K562 (cell line): ENCODE measurements around the gene TMEM132D. TPM values are rescaled to one million over a fixed set of nuclear protein-coding genes. Genes with fewer than 3 reads are reported as not detected.

Source experiments
- ATAC-seq: fragments of 200-7000 bp; cut with Tn5 transposase; 3 replicates; pipeline ENCODE4 v1.9.1; 2020; ENCODE audit warnings: moderate library complexity
- BruUV-seq: library from RNA; stranded (reverse); fragments of 400-500 nt; replicated peaks from 2 replicates; lab custom pipeline; 2021; lab: Mats Ljungman, UMichigan
- CTCF ChIA-PET: fragments of 300-600 bp; formaldehyde crosslinking; extraction: SDS; loops from one replicate; lab custom pipeline; 2021; ENCODE audit warnings: low intra/inter-chr PET ratio; lab: Yijun Ruan, JAX
- POLR2A ChIA-PET: fragments of 300-600, 350-650 bp; sonication (Branson Sonifier 250); formaldehyde crosslinking; extraction: SDS; loops from one replicate; lab custom pipeline; 2021; ENCODE audit warnings: antibody characterized with exemption, inconsistent platforms; lab: Yijun Ruan, JAX
- DNase-seq, 4 experiments: peaks; one replicate each; pipeline versions ENCODE4 v3.0.0 to v3.0.0-alpha.2; 2011 to 2018; ENCODE audit warnings: low spot score in 3 of 4, mixed read lengths in 3 of 4; ENCODE audit errors: extremely low read depth in 1 of 4
- FAIRE-seq: peaks from 2 replicates; lab custom pipeline; 2011; peaks lifted over from hg19 to GRCh38; lab: Jason Lieb, UNC
- H2AFZ ChIP-seq: 2 replicates; pipeline ENCODE4 v1.6.0; 2011; ENCODE audit warnings: low read depth, low read length, control low read depth, inconsistent platforms
- H3K27ac ChIP-seq: fragments of 200-600 bp; 3 replicates; pipeline ENCODE4 v1.8.0; 2011; ENCODE audit warnings: low read depth, mild to moderate bottlenecking, control low read depth, inconsistent platforms, low read length, moderate library complexity, mixed read lengths; ENCODE audit errors: extremely low read depth
- H3K27me3 ChIP-seq, 2 experiments: fragments of 300-600 bp in 1 of 2; 2 replicates in 1 of 2; 3 replicates in 1 of 2; pipeline versions ENCODE4 v1.6.0 to v1.8.0; 2011; ENCODE audit warnings: inconsistent platforms in 2 of 2, low read length in 2 of 2, mild to moderate bottlenecking in 1 of 2, mixed read lengths in 1 of 2, moderate library complexity in 1 of 2; ENCODE audit not compliant: control insufficient read depth in 2 of 2, insufficient read depth in 2 of 2
- H3K36me3 ChIP-seq: fragments of 300-600 bp; 3 replicates; pipeline ENCODE4 v1.8.0; 2011; ENCODE audit warnings: mild to moderate bottlenecking, low read length, inconsistent platforms; ENCODE audit not compliant: control insufficient read depth, insufficient read depth
- H3K4me1 ChIP-seq, 2 experiments: fragments of 200-600 bp in 1 of 2; replicated peaks in 1 of 2; 2 replicates in 1 of 2; 3 replicates in 1 of 2; pipeline versions ENCODE4 v1.5.1 to v1.8.0; 2011; ENCODE audit warnings: inconsistent platforms in 2 of 2, low read length in 2 of 2, mild to moderate bottlenecking in 1 of 2, mixed read lengths in 1 of 2, moderate library complexity in 1 of 2; ENCODE audit not compliant: control insufficient read depth in 2 of 2, insufficient read depth in 2 of 2
- H3K4me2 ChIP-seq: 2 replicates; pipeline ENCODE4 v1.6.1; 2011; ENCODE audit warnings: low read length, control low read depth, inconsistent platforms, mixed read lengths; ENCODE audit not compliant: insufficient read depth
- H3K4me3 ChIP-seq: fragments of 200-600 bp; sonication (generic), shearing (Covaris generic); 2 replicates; pipeline ENCODE4 v1.5.1; 2016; ENCODE audit warnings: control low read depth, inconsistent platforms
- H3K79me2 ChIP-seq: fragments of 200-600 bp; 3 replicates; pipeline ENCODE4 v1.8.0; 2011; ENCODE audit warnings: low read length, inconsistent platforms; ENCODE audit not compliant: control insufficient read depth, insufficient read depth
- H3K9ac ChIP-seq, 2 experiments: 2 replicates each; pipeline versions ENCODE4 v1.6.0 to v1.6.1; 2011; ENCODE audit warnings: low read depth in 2 of 2, low read length in 2 of 2, control low read depth in 1 of 2, inconsistent platforms in 1 of 2, mild to moderate bottlenecking in 1 of 2, mixed read lengths in 1 of 2; ENCODE audit not compliant: insufficient read depth in 1 of 2
- H3K9me1 ChIP-seq: one replicate; pipeline ENCODE4 v1.6.0; 2011; ENCODE audit warnings: inconsistent platforms, mild to moderate bottlenecking, low read length, moderate library complexity; ENCODE audit not compliant: control insufficient read depth, insufficient read depth
- H3K9me3 ChIP-seq: replicated peaks from 2 replicates; pipeline ENCODE4 v1.5.1; 2011; ENCODE audit warnings: low read depth, low read length, inconsistent platforms; ENCODE audit not compliant: control insufficient read depth, insufficient read depth
- H4K20me1 ChIP-seq: replicated peaks from 2 replicates; pipeline ENCODE4 v1.6.1; 2011; ENCODE audit warnings: low read length, inconsistent platforms, mixed read lengths; ENCODE audit not compliant: control insufficient read depth, insufficient read depth
- HES1 ChIP-seq: fragments of 450-650 bp; IDR thresholded peaks from 2 replicates; pipeline ENCODE4 v1.6.1; 2016; ENCODE audit warnings: low read depth, mild to moderate bottlenecking, moderate library complexity
- LARP7 ChIP-seq: fragments of 450-650 bp; IDR thresholded peaks from 2 replicates; pipeline ENCODE4 v1.6.1; 2016
- MAZ ChIP-seq, 2 experiments: fragments of 450-650 bp in 1 of 2; sonication (generic) in 1 of 2; formaldehyde crosslinking; IDR thresholded peaks in 1 of 2; conservative IDR thresholded peaks in 1 of 2; 2 replicates each; pipeline versions ENCODE4 v1.4.0 to v1.5.0; 2020; ENCODE audit warnings: mild to moderate bottlenecking in 1 of 2, missing genetic modification reagents in 1 of 2
- NR3C1 ChIP-seq: sonication (generic); formaldehyde crosslinking; IDR thresholded peaks from 2 replicates; pipeline ENCODE4 v1.8.1; 2022; ENCODE audit warnings: missing genetic modification reagents
- RBM22 ChIP-seq: fragments of 200-400 bp; formaldehyde crosslinking; IDR thresholded peaks from 2 replicates; pipeline ENCODE4 v1.6.1; 2018; ENCODE audit warnings: low read length, low read depth; ENCODE audit not compliant: poor library complexity, severe bottlenecking
- WGBS: fragments of 100-300 bp; shearing (Covaris generic); methylation state at CpG from one replicate; pipeline ENCODE4 v1.1.6; 2016; ENCODE audit warnings: low coverage, mixed read lengths; ENCODE audit not compliant: insufficient coverage; ENCODE audit errors: missing lambda C conversion rate; 5-methylcytosine and 5-hydroxymethylcytosine counted together
- in situ Hi-C: fragments of 300-500 bp; cut with MboI; formaldehyde crosslinking; loops from 4 replicates; pipeline ENCODE4 v1.15.0; 2018; ENCODE audit warnings: inconsistent platforms, mixed read lengths
- intact Hi-C: fragments of 100-400 bp; cut with micrococcal nuclease; formaldehyde crosslinking; loops from 2 replicates; pipeline ENCODE4 v1.14.2; 2022
- polyA plus RNA-seq, 8 experiments: library from polyadenylated mRNA; depleted of rRNA in 4 of 8; stranded (reverse) in 5 of 8; unstranded in 3 of 8; fragments of >200 nt; fragmentation: Nextera tagmentation in 2 of 8; fragmentation: Illumina TruSeq in 1 of 8; extraction: Ambion mirVana in 2 of 8; extraction: Trizol in 1 of 8; gene quantifications; 2 replicates each; pipeline versions ENCODE4 v1.2.1 to v1.2.3, GENCODE V29; 2011 to 2014; ENCODE audit warnings: inconsistent platforms in 1 of 8, missing spikeins in 1 of 8
- total RNA-seq, 7 experiments: library from RNA; depleted of rRNA in 6 of 7; stranded (reverse); fragments of >200 nt in 6 of 7; fragmentation: Illumina TruSeq in 2 of 7; extraction: Trizol in 2 of 7; gene quantifications; 2 replicates each; pipeline versions ENCODE4 v1.2.1 to v1.2.3, GENCODE V29; 2011 to 2021; ENCODE audit warnings: low replicate concordance in 1 of 7
- TF ChIP-seq, protein P1 (sequence below), 2 experiments: fragments of 450-650 bp; IDR thresholded peaks; 2 replicates each; pipeline ENCODE4 v1.6.1; 2016; ENCODE audit warnings: mild to moderate bottlenecking in 2 of 2, borderline replicate concordance in 1 of 2, low read depth in 1 of 2, moderate library complexity in 1 of 2
- TF ChIP-seq, protein P2 (sequence below): IDR thresholded peaks from 2 replicates; pipeline ENCODE4 v1.6.1; 2016; ENCODE audit warnings: missing genetic modification characterization, missing compliant biosample characterization
- TF ChIP-seq, protein P3 (sequence below): fragments of 450-650 bp; conservative IDR thresholded peaks from 2 replicates; pipeline ENCODE4 v1.6.1; 2016; ENCODE audit warnings: missing genetic modification characterization, low read depth, mild to moderate bottlenecking, control low read depth, missing compliant biosample characterization

Gene TMEM132D
- total and polyA plus RNA-seq, 9 of the 15 experiments (the other 6 are each of a cell fraction or from before 2014, with no cell fraction given), result not detected

DNA sequence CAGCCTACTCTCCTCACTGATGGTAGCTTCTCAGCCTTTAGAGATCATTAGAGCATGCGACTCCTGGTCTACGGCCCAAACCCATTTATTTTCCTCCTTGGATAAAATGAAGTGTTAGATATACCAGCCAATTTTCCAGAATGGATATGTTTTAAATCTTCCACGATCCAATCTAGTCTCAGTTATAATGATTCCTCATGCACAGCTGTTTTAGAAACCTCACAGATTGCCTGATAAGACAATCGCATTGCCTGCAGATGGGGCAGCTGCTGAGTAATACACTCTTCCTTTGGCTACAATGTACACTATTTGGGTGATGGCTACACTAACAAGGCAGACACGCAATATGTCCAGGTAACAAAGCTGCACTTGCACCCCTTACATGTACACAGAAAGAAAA is 823.4 kb downstream of the TMEM132D start (continued):
- TF ChIP-seq, protein P1, sequence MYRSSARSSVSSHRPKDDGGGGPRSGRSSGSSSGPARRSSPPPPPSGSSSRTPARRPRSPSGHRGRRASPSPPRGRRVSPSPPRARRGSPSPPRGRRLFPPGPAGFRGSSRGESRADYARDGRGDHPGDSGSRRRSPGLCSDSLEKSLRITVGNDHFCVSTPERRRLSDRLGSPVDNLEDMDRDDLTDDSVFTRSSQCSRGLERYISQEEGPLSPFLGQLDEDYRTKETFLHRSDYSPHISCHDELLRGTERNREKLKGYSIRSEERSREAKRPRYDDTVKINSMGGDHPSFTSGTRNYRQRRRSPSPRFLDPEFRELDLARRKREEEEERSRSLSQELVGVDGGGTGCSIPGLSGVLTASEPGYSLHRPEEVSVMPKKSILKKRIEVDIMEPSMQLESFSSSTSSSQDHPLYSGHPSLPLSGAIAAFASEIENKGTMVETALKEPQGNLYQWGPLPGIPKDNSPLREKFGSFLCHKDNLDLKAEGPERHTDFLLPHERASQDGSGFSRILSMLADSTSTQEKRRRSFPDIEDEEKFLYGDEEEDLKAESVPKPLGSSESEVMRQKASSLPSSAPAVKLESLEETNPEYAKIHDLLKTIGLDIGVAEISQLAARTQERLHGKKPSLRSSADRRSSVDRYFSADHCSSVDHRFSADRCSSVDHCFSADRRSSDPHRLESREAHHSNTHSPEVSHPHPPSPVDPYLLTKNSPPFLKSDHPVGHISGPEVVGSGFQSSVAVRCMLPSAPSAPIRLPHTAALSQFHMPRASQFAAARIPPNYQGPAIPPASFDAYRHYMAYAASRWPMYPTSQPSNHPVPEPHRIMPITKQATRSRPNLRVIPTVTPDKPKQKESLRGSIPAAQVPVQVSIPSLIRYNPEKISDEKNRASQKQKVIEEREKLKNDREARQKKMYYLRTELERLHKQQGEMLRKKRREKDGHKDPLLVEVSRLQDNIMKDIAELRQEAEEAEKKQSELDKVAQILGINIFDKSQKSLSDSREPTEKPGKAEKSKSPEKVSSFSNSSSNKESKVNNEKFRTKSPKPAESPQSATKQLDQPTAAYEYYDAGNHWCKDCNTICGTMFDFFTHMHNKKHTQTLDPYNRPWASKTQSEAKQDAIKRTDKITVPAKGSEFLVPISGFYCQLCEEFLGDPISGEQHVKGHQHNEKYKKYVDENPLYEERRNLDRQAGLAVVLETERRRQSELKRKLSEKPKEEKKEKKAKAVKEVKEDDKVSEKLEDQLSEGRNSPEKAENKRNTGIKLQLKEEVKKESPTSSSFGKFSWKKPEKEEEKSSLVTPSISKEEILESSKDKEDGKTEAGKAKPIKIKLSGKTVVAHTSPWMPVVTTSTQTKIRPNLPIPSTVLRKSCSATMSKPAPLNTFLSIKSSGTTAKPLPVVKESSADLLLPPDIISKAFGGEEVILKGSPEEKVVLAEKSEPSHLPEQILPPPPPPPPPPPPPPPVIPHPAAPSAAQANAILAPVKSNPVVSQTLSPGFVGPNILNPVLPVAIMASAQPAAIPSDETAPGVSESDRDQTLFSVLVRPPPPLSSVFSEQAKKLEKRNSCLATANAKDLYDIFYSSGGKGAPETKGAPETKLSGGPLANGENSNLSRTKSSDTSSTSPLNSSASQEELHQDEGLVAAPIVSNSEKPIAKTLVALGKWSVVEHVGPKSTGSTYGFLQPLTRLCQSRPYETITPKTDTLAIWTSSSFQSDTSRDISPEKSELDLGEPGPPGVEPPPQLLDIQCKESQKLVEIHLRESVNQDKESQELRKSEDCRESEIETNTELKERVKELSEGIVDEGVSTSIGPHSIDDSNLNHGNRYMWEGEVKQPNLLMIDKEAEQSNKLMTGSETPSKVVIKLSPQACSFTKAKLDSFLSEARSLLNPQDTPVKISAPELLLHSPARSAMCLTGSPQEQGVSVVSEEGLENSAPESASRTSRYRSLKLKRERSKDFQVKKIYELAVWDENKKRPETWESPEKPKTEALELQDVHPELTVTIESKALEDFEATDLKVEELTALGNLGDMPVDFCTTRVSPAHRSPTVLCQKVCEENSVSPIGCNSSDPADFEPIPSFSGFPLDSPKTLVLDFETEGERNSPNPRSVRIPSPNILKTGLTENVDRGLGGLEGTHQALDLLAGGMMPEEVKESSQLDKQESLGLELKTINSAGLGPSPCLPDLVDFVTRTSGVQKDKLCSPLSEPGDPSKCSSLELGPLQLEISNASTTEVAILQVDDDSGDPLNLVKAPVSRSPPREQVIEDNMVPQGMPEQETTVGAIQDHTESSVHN (IDR thresholded peaks at IDR 0.05; ENCODE audit: borderline replicate concordance in 1 of 2, low read depth in 1 of 2), result no peak
- no peak for TF ChIP-seq LARP7
- TF ChIP-seq, all 486 proteins: peak for 0

GRCh38 chr12:129079719-129080118 is 824.1 kb downstream of the TMEM132D start:
- ATAC-seq, result no peak
- no peak for FAIRE-seq
- H3K4me2 ChIP-seq, result no peak overlapping the region
- POLR2A ChIA-PET, result no interaction called here
- 6% methylated on average over 5 of the region's 5 CpGs for WGBS
- H4K20me1 ChIP-seq, result no peaks in the 10 kb centered on the region; the same call in 1 of the 2 replicates
- in situ Hi-C loops (no loop called here), intact Hi-C loops (no loop called here)
- peaks cover 6 to 52% of the 10 kb centered on the region in 2 experiments; a peak in 4 of 5 replicates for H3K27me3 ChIP-seq
- BruUV-seq, result no TSS peak
- H3K27ac ChIP-seq, result no peak overlapping the region
- H2AFZ ChIP-seq, result no peak overlapping the region
- H3K9ac ChIP-seq, result no peak overlapping the region
- no peaks in the 10 kb centered on the region for H3K9me3 ChIP-seq
- H3K9me1 ChIP-seq, result no peaks in the 10 kb centered on the region
- CTCF ChIA-PET, result no interaction called here
- no peaks in the 10 kb centered on the region for H3K36me3 ChIP-seq
- no peak for DNase-seq
- no peaks in the 10 kb centered on the region for H3K4me1 ChIP-seq
- H3K79me2 ChIP-seq, result no peaks in the 10 kb centered on the region
- no peak overlapping the region for H3K4me3 ChIP-seq
- TF ChIP-seq RBM22 (no peak), MAZ (CRISPR knock-in tag; conservative IDR thresholded peaks at IDR 0.05 in 1 of 2, IDR thresholded peaks at IDR 0.05 in 1 of 2) (no peak), HES1 (no peak), NR3C1 (CRISPR knock-in tag) (no peak)
- TF ChIP-seq, protein P2, sequence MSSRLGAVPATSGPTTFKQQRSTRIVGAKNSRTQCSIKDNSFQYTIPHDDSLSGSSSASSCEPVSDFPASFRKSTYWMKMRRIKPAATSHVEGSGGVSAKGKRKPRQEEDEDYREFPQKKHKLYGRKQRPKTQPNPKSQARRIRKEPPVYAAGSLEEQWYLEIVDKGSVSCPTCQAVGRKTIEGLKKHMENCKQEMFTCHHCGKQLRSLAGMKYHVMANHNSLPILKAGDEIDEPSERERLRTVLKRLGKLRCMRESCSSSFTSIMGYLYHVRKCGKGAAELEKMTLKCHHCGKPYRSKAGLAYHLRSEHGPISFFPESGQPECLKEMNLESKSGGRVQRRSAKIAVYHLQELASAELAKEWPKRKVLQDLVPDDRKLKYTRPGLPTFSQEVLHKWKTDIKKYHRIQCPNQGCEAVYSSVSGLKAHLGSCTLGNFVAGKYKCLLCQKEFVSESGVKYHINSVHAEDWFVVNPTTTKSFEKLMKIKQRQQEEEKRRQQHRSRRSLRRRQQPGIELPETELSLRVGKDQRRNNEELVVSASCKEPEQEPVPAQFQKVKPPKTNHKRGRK (tag), result no peak
- TF ChIP-seq, protein P3, sequence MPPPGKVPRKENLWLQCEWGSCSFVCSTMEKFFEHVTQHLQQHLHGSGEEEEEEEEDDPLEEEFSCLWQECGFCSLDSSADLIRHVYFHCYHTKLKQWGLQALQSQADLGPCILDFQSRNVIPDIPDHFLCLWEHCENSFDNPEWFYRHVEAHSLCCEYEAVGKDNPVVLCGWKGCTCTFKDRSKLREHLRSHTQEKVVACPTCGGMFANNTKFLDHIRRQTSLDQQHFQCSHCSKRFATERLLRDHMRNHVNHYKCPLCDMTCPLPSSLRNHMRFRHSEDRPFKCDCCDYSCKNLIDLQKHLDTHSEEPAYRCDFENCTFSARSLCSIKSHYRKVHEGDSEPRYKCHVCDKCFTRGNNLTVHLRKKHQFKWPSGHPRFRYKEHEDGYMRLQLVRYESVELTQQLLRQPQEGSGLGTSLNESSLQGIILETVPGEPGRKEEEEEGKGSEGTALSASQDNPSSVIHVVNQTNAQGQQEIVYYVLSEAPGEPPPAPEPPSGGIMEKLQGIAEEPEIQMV (tag), result no peak
